ENCODE measurements around the gene ZNF316.

Gene ZNF316

GRCh38 chr7:6589829-6590644 lies 47.1 kb upstream of the ZNF316 start, which contains the start of gene INTS15:
Gene INTS15 (plus strand): TSS chr7:6590021. CDS start chr7:6590284, 263 bp downstream.
- Histone ChIP-seq H3K36me3 (replicated peaks; ENCODE audit: insufficient read depth, low read length) (no peaks in the 10 kb centered on the region), H3K27ac (ENCODE audit: low read length) (peak within 1 kb of the TSS; percentile 55; the same call in 1 of the 2 replicates), H2AFZ (ENCODE audit: low read length) (peak within 1 kb of the TSS; percentile 86)

GRCh38 chr7:6590645-6591110 lies 46.4 kb upstream of the ZNF316 start:
- peak overlapping the region; percentile 77 for H3K9ac ChIP-seq (ENCODE audit: low read length)
- H3K4me3 ChIP-seq (ENCODE audit: low read length) = peak overlapping the region; percentile 100
- no peaks in the 10 kb centered on the region for H4K20me1 ChIP-seq (ENCODE audit: insufficient read depth, low read length)
- no peaks in the 10 kb centered on the region for H3K9me2 ChIP-seq (replicated peaks; ENCODE audit: insufficient read depth, low read length)
- H2AFZ ChIP-seq (ENCODE audit: low read length) = peak overlapping the region; percentile 86
- no peaks in the 10 kb centered on the region for H3K9me3 ChIP-seq (replicated peaks; ENCODE audit: insufficient read depth, low read length)
- peaks cover 8% of the 10 kb centered on the region for H3F3A ChIP-seq (ENCODE audit: insufficient read depth, low read length)
- no peaks in the 10 kb centered on the region for H3K27me3 ChIP-seq (replicated peaks; ENCODE audit: insufficient read depth, low read length)
- peaks cover 23% of the 10 kb centered on the region for H3K79me2 ChIP-seq (ENCODE audit: low read length)
- H3K4me2 ChIP-seq (ENCODE audit: low read depth, low read length) = peak overlapping the region; percentile 67
- H3K27ac ChIP-seq (ENCODE audit: low read length) = peak overlapping the region; percentile 32; the same call in 1 of the 2 replicates
- peaks cover 7% of the 10 kb centered on the region; the same call in 1 of the 2 replicates for H3K4me1 ChIP-seq (ENCODE audit: low read length)
- no peak for TF ChIP-seq CTCF (IDR thresholded peaks at IDR 0.05; ENCODE audit: low read length)
- TF ChIP-seq EZH2phosphoT487 (IDR thresholded peaks at IDR 0.05; ENCODE audit: low read length) = no peak
- no peak for TF ChIP-seq EZH2 (optimal IDR thresholded peaks at IDR 0.05; ENCODE audit: low read depth, low read length)
- no peaks in the 10 kb centered on the region for H3K36me3 ChIP-seq (replicated peaks; ENCODE audit: insufficient read depth, low read length)
- peak; percentile 31 for DNase-seq

More at GRCh38 chr7:6589829-6590644, 47.1 kb upstream of the ZNF316 start, which contains the start of gene INTS15:
- Histone ChIP-seq H3K4me1 (ENCODE audit: low read length) (peaks cover 7% of the 10 kb centered on the region; the same call in 1 of the 2 replicates), H3K9me3 (replicated peaks; ENCODE audit: insufficient read depth, low read length) (no peaks in the 10 kb centered on the region), H3K4me3 (ENCODE audit: low read length) (peak within 1 kb of the TSS; percentile 100), H3K4me2 (ENCODE audit: low read depth, low read length) (peak within 1 kb of the TSS; percentile 86), H3K9me2 (replicated peaks; ENCODE audit: insufficient read depth, low read length) (no peaks in the 10 kb centered on the region), H3K79me2 (ENCODE audit: low read length) (peaks cover 23% of the 10 kb centered on the region), H3K9ac (ENCODE audit: low read length) (peak within 1 kb of the TSS; percentile 77), H3K27me3 (replicated peaks; ENCODE audit: insufficient read depth, low read length) (no peaks in the 10 kb centered on the region), H4K20me1 (ENCODE audit: insufficient read depth, low read length) (no peaks in the 10 kb centered on the region), H3F3A (ENCODE audit: insufficient read depth, low read length) (peaks cover 8% of the 10 kb centered on the region)
- DNase-seq = peak; percentile 86
- TF ChIP-seq EZH2 (optimal IDR thresholded peaks at IDR 0.05; ENCODE audit: low read depth, low read length) (no peak), EZH2phosphoT487 (IDR thresholded peaks at IDR 0.05; ENCODE audit: low read length) (no peak), CTCF (IDR thresholded peaks at IDR 0.05; ENCODE audit: low read length) (peak; percentile 28; the same call in 1 of the 2 replicates)

- no peaks in the 10 kb centered on the region for H4K20me1 ChIP-seq (ENCODE audit: insufficient read depth, low read length)
- H3K4me2 ChIP-seq (ENCODE audit: low read depth, low read length) = no peak overlapping the region
- H3K79me2 ChIP-seq (ENCODE audit: low read length) = no peaks in the 10 kb centered on the region
- no peak for DNase-seq
- no peak overlapping the region for H3K9ac ChIP-seq (ENCODE audit: low read length)
- no peaks in the 10 kb centered on the region for H3K27me3 ChIP-seq (replicated peaks; ENCODE audit: insufficient read depth, low read length)
- H2AFZ ChIP-seq (ENCODE audit: low read length) = no peak overlapping the region
- H3K4me3 ChIP-seq (ENCODE audit: low read length) = no peak overlapping the region
- no peak overlapping the region for H3K27ac ChIP-seq (ENCODE audit: low read length)
- peaks cover 3% of the 10 kb centered on the region; the same call in 1 of the 2 replicates for H3K36me3 ChIP-seq (replicated peaks; ENCODE audit: insufficient read depth, low read length)
- no peaks in the 10 kb centered on the region for H3K9me3 ChIP-seq (replicated peaks; ENCODE audit: insufficient read depth, low read length)
- H3F3A ChIP-seq (ENCODE audit: insufficient read depth, low read length) = no peaks in the 10 kb centered on the region
- no peaks in the 10 kb centered on the region for H3K4me1 ChIP-seq (ENCODE audit: low read length)
- TF ChIP-seq EZH2 (optimal IDR thresholded peaks at IDR 0.05; ENCODE audit: low read depth, low read length) (no peak), EZH2phosphoT487 (IDR thresholded peaks at IDR 0.05; ENCODE audit: low read length) (no peak), CTCF (IDR thresholded peaks at IDR 0.05; ENCODE audit: low read length) (no peak)
- H3K9me2 ChIP-seq (replicated peaks; ENCODE audit: insufficient read depth, low read length) = no peaks in the 10 kb centered on the region
Observed at GRCh38 chr7:6600093-6600492, 37.0 kb upstream of the ZNF316 start.

Data from MM.1S (cell line).